Measurements from ENCODE around the gene SF3A2.
A peak's percentile ranks its signal among the peaks of the same experiment; 100 is the strongest.

SF3A2 gene

DNA sequence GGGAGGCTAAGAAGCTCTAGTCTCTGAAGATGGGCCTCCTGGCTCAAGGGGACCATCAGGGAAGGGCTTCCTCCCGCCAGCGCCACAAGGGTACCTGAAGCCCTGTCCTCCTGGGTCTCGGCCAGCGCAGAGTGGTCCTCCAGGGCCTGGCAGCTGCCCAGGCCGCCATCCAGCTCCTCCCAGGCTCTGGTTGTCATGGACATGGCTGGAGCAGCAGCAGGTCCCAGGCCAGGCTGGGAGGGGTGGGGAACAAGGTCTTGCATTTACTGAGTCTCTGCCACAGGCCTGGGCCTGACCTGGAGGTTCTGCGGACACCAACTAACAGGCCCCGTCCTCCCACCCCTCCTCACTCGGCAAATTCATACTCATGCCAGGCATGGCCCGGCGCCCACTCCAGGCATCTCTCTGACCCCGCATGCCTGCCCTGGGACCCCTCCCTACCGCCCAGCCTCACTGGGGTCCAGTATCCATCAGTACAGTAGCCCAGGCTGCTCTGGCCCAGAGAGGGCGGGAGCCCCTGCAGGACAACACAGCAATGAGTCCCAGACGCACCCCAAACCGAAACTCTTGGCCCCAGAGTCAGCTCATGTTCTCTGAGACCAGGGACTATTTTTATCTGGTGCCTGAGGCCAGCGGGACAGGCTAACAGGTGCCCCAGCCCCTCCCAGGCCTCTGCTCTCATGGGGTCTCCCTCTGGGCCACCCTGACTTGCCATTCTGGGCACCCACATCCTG, 18.7 kb downstream of the SF3A2 start:
- no peak overlapping the region for H3K4me3 ChIP-seq
- H3K27ac ChIP-seq: no peak overlapping the region
- no peak for DNase-seq (ENCODE audit: low spot score)
- TF ChIP-seq, protein P1, sequence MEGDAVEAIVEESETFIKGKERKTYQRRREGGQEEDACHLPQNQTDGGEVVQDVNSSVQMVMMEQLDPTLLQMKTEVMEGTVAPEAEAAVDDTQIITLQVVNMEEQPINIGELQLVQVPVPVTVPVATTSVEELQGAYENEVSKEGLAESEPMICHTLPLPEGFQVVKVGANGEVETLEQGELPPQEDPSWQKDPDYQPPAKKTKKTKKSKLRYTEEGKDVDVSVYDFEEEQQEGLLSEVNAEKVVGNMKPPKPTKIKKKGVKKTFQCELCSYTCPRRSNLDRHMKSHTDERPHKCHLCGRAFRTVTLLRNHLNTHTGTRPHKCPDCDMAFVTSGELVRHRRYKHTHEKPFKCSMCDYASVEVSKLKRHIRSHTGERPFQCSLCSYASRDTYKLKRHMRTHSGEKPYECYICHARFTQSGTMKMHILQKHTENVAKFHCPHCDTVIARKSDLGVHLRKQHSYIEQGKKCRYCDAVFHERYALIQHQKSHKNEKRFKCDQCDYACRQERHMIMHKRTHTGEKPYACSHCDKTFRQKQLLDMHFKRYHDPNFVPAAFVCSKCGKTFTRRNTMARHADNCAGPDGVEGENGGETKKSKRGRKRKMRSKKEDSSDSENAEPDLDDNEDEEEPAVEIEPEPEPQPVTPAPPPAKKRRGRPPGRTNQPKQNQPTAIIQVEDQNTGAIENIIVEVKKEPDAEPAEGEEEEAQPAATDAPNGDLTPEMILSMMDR (IDR thresholded peaks at IDR 0.05): no peak

DNA sequence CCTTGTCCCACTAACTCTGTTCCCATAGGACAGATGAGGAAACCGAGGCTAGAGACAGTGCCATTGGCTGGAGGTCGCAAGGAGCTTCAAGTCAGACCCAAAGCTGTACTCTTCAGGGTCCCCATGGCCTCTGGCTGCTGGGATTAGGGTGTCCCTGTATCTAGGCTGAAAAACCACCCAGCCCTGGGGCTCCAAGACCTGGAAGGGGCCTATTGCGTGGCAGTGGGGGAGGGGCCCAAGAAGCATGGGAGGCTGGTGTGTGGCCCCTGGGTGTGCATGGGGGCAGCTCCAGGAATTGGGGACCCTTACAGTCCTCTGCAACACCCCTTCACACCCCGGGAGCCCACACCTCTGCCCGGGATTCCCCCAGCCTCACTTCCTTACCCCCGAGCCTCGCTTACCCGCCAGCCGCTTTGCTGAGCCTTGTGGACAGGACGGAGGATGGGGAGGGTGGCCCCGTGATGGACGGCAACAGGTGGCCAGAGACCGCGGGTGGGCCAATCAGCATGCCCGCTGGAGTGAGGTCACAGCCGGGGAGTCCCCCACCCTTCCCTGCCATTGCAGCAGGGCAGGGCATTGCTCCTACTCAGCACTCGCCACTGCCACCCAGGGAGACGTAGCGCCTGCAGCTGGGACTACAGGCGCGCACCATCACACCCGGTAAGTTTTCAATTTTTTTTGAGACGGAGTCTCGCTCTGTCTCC, 19.5 kb downstream of the SF3A2 start, which contains the start of gene JSRP1:
Gene JSRP1 (minus strand): TSS at position 436 of the 704 bp plus-strand sequence. CDS start 1,103 bp downstream, outside the sequence.
- H3K4me3 ChIP-seq: no peak within 1 kb of the TSS
- DNase-seq (ENCODE audit: low spot score): no peak

DNA sequence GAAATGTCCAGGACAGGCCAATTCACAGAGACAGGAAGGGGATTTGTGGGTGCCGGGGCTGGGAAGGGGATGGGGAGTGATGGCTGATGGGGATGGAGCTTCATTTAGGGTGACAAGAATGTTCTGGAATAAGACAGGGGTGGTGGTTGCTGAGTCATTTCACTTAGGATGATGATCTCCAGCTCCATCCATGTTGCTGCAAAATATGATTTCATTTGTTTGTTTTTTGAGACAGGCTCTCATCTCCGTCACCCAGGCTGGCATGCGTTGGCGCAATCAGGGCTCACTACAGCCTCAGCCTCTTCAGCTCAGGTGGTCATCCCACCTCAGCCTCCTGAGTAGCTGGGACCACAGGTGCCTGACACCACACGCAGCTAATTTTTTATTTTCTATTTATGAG, 22.7 kb downstream of the SF3A2 start:
- TF ChIP-seq, protein P1 (IDR thresholded peaks at IDR 0.05): no peak
- DNase-seq (ENCODE audit: low spot score): no peak

More for the DNA sequence above, 19.5 kb downstream of the SF3A2 start, which contains the start of gene JSRP1:
- H3K27ac ChIP-seq: no peak within 1 kb of the TSS
- TF ChIP-seq, protein P1 (IDR thresholded peaks at IDR 0.05): no peak

DNA sequence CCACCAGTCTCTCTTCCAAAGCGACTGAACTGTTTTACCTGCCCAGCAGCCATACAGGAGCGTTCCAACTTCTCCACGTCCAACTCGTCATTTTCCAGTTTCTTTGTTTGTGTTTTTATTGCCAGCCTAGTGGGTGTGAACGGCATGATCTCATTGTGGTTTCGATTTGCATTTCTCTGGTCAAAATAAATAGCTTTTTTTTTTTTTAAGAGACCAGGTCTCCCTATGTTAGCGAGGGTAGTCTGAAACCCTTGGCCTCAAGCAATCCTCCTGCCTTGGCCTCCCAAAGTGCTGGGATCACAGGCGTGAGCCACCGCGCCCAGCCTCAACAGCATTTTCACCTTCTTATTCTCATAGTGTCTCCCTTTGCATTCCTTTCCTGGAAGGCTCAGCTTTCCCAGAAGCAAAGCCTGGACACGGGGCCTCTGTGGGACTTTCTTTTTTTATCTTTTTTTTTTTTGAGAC, 23.7 kb downstream of the SF3A2 start:
- no peak overlapping the region for H3K4me3 ChIP-seq
- TF ChIP-seq, protein P1 (IDR thresholded peaks at IDR 0.05): no peak
- no peak overlapping the region for H3K27ac ChIP-seq
- no peak for DNase-seq (ENCODE audit: low spot score)

More for the DNA sequence above, 22.7 kb downstream of the SF3A2 start:
- H3K27ac ChIP-seq: no peak overlapping the region
- no peak overlapping the region for H3K4me3 ChIP-seq

DNA sequence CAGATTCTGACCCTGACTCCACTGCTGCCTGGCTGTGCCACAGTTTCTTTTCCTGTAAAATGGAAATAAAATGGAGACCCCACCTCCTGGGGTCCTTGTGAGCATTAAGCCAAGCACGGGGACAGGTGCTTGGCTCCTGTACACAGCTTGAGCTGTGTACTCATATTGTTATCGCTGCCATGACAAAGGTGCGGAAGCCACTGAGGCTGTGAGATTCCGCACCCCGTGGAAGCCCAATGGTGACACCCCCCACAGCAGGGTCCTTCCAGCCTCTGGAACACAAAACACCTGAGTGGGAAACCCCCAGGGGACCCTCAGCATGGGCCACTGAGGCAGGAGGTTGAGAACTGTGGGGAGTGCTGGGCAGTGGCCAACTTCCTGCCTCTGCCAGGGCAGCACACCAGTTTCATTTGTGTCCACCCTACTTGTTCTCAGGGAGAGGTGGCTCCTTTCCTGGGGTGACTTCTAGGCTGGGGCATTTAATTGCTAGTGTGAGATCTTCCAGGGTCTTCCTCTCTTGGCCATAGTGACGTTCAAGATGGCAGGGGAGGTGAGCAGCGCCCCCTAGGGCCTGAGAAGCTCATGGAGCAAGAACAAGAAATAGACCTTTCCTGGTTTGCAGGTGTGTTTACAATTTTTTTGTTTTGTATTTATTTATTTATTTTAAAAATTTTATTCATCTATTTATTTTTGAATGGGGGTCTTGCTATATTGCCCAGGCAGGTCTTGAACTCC, 25.0 kb downstream of the SF3A2 start:
- no peak overlapping the region for H3K27ac ChIP-seq
- TF ChIP-seq, protein P1 (IDR thresholded peaks at IDR 0.05): no peak
- DNase-seq (ENCODE audit: low spot score): no peak
- H3K4me3 ChIP-seq: no peak overlapping the region

DNA sequence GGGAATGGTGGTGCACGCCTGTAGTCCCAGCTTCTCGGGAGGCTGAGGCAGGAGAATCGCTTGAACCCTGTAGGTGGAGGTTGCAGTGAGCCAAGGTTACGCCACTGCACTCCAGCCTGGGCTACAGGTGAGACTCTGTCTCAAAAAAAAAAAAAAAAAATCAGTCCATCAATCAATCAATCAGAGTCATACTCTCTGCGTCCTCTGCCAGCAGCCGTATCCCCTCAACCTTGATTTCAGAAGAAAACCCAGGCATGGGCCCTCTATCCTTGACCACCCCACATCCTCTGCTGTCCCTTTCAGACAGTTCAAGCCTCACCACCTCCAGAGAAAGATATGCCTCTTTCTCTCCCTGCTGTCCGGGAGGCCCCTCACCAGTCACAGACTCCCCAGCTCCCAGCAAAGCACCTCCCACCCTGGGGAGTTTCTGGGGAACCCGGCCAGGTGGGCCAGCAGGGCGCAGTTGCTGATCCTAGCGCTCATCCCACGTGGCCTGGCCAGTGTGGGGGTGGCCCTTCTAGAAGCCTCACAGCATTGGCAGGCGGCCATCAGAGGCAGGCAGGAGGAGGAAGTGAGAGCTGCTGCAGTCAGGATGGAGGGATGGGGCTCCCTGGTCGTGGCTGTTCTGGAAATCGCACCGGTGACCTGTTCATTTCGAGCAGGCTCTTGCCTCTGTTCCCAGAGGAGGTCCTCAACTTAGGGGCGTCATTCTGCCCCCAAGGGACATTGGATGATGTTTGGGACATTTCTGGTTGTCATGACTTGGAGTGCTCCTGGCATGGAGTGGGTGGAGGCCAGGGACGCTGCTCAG, 29.8 kb downstream of the SF3A2 start:
- peak overlapping the region; percentile 26 to 65 for H3K27ac ChIP-seq
- DNase-seq (ENCODE audit: low spot score): no peak
- peak overlapping the region; percentile 27 for H3K4me3 ChIP-seq
- TF ChIP-seq, protein P1 (IDR thresholded peaks at IDR 0.05): no peak

All from coronary artery (tissue), 2 donors.